Heart left ventricle (tissue), 13 donors: ENCODE measurements around the gene ATAT1.

Experiments
- POLR2A ChIP-seq, 2 donors: fragments of 450-650 bp; IDR thresholded peaks; one replicate each; pipeline ENCODE4 v1.6.1; 2017; ENCODE audit warnings: antibody characterized with exemption in 2 of 2, mild to moderate bottlenecking in 2 of 2, moderate library complexity in 2 of 2
- TF ChIP-seq, protein P1 (sequence below), 12 donors: fragments of 200-600 bp; sonication (generic) in 4 of 12; IDR thresholded peaks; one replicate each; pipeline versions ENCODE4 v1.5.0 to v1.8.0; 2018 to 2022; ENCODE audit warnings: antibody characterized with exemption in 12 of 12, mild to moderate bottlenecking in 5 of 12
- donor health status: ischemic (EF 13 %, LVEDD 7.1; RV severe dilation, severe dysfunction).
- donor health status: DM: no; HTN: yes; CAD: no.
- donor health status: DM: no; HTN: no; CAD: no.
- donor health status: ischemic (EF 25% LVEDD 6.9; RV normal size, moderate dysfunction).
- donor health status: ischemic (EF 25% LVEDD 5.7; RV mildly dilated, moderate dysfunction).
- donor health status: ischemic (EF 35%, LVEDD 5.7; RV mildly dilated, moderate dysfunction).
- donor health status: nonischemic (EF 11% LVEDD 7.7; RV severe dilation, severe dysfunction).
- donor health status: DM: yes; HTN: yes; CAD: no.
- donor health status: PGD.
- donor health status: ischemic (EF 29% LVEDD 5.4; RV normal size, mild dysfunction).
- donor health status: nonischemic (EF 23%, LVEDD 6.1; RV moderate dilation, normal function).

DNA sequence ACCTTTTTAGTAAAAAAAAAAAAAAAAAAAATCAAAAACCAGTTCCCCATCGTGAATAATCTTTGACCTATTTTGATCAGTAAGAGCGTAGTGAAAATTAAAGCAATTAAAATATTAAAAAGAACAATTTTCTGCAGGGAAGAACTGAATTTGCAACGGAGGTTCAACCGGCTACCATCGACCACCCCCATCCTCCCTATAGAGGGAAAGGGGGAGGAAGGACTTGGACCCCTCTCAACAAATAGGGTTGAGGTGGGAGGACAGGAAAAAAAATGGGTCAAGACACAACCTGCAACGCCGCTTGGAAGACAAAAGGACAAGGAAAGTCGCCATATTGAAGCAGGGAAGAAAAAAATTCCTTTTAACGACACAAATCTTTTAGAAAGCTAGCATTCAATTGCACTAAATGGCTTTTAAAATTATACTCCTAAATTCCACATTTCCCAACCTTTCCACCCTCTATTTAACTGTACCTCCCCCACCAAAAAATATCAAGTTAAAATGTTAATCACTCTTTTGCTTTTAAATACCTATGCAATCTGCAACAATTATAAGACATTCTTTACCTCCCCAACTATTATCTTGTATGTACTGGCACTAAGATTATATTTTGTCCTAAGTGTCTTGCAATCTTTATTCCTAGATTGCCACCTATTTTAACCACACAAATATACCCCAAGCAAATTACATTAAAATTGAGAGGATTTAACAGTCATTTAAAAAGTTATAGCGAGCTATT, 11.3 kb upstream of the ATAT1 start:
- TF ChIP-seq, protein P1, sequence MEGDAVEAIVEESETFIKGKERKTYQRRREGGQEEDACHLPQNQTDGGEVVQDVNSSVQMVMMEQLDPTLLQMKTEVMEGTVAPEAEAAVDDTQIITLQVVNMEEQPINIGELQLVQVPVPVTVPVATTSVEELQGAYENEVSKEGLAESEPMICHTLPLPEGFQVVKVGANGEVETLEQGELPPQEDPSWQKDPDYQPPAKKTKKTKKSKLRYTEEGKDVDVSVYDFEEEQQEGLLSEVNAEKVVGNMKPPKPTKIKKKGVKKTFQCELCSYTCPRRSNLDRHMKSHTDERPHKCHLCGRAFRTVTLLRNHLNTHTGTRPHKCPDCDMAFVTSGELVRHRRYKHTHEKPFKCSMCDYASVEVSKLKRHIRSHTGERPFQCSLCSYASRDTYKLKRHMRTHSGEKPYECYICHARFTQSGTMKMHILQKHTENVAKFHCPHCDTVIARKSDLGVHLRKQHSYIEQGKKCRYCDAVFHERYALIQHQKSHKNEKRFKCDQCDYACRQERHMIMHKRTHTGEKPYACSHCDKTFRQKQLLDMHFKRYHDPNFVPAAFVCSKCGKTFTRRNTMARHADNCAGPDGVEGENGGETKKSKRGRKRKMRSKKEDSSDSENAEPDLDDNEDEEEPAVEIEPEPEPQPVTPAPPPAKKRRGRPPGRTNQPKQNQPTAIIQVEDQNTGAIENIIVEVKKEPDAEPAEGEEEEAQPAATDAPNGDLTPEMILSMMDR (IDR thresholded peaks at IDR 0.05): no peak
- no peak for TF ChIP-seq POLR2A (IDR thresholded peaks at IDR 0.05)
